PC-9 (cell line): ENCODE results near the gene ZNF777. TPM values are rescaled to one million over a fixed set of nuclear protein-coding genes. Genes with fewer than 3 reads are reported as not detected.

ENCODE experiments used
- BruUV-seq: library from RNA; stranded (reverse); fragments of 400-500 nt; replicated peaks from 2 replicates; lab custom pipeline; 2021; lab: Mats Ljungman, UMichigan
- CTCF ChIA-PET: fragments of 300-600 bp; sonication (Branson Sonifier 250); formaldehyde crosslinking; loops from one replicate; lab custom pipeline; 2022; ENCODE audit warnings: antibody characterized with exemption; lab: Charles Lee
- POLR2A ChIA-PET: fragments of 300-600 bp; sonication (Branson Sonifier 250); formaldehyde crosslinking; loops from one replicate; lab custom pipeline; 2022; ENCODE audit warnings: antibody characterized with exemption; ENCODE audit not compliant: unreplicated experiment; lab: Charles Lee
- DNase-seq, 2 experiments: peaks; one replicate each; pipeline versions ENCODE4 v3.0.0 to v3.0.0-alpha.2; 2015 to 2022; ENCODE audit warnings: mixed read lengths in 1 of 2
- H2AFZ ChIP-seq: fragments of 200-600 bp; sonication (generic); 2 replicates; pipeline ENCODE4 v1.8.1; 2017; ENCODE audit warnings: antibody characterized with exemption
- H3F3A ChIP-seq: fragments of 200-600 bp; sonication (generic); 2 replicates; pipeline ENCODE4 v1.8.1; 2017; ENCODE audit warnings: antibody characterized with exemption, mild to moderate bottlenecking, low read depth; ENCODE audit not compliant: insufficient read depth
- H3K27ac ChIP-seq: fragments of 200-600 bp; sonication (generic); 2 replicates; pipeline ENCODE4 v1.6.1; 2016; ENCODE audit warnings: mixed run types
- H3K27me3 ChIP-seq: fragments of 200-600 bp; sonication (generic); 2 replicates; pipeline ENCODE4 v1.6.1; 2016; ENCODE audit warnings: low read depth, mixed run types; ENCODE audit not compliant: insufficient read depth
- H3K36me3 ChIP-seq: fragments of 200-600 bp; sonication (generic); 2 replicates; pipeline ENCODE4 v1.6.1; 2016; ENCODE audit warnings: low read depth, mixed run types
- H3K4me1 ChIP-seq: fragments of 200-600 bp; sonication (generic); replicated peaks from 2 replicates; pipeline ENCODE4 v1.6.1; 2016; ENCODE audit warnings: mixed run types; ENCODE audit not compliant: insufficient read depth
- H3K4me2 ChIP-seq: fragments of 200-600 bp; sonication (generic); 2 replicates; pipeline ENCODE4 v1.6.1; 2017; ENCODE audit warnings: mixed run types
- H3K4me3 ChIP-seq: fragments of 200-600 bp; sonication (generic); 2 replicates; pipeline ENCODE4 v1.6.1; 2016; ENCODE audit warnings: mixed run types
- H3K79me2 ChIP-seq: fragments of 200-600 bp; sonication (generic); 2 replicates; pipeline ENCODE4 v1.6.1; 2017; ENCODE audit warnings: low read depth, mixed run types
- H3K9me2 ChIP-seq: fragments of 200-600 bp; sonication (generic); 2 replicates; pipeline ENCODE4 v1.8.1; 2017; ENCODE audit warnings: mild to moderate bottlenecking; ENCODE audit not compliant: insufficient read depth
- H3K9me3 ChIP-seq: fragments of 200-600 bp; sonication (generic); 2 replicates; pipeline ENCODE4 v1.8.1; 2016; ENCODE audit warnings: low read depth; ENCODE audit not compliant: insufficient read depth
- H4K20me1 ChIP-seq: fragments of 200-600 bp; sonication (generic); 2 replicates; pipeline ENCODE4 v1.8.1; 2017; ENCODE audit not compliant: insufficient read depth
- CTCF ChIP-seq: fragments of 200-600 bp; sonication (generic); conservative IDR thresholded peaks from 2 replicates; pipeline ENCODE4 v1.6.1; 2017; ENCODE audit warnings: mixed run types, antibody characterized with exemption, mild to moderate bottlenecking, moderate library complexity
- EZH2 ChIP-seq: fragments of 200-600 bp; sonication (generic); IDR thresholded peaks from 2 replicates; pipeline ENCODE4 v1.8.0; 2017; ENCODE audit warnings: antibody characterized with exemption, low read depth
- intact Hi-C: fragments of 100-400 bp; cut with micrococcal nuclease; formaldehyde crosslinking; loops from one replicate; pipeline ENCODE4 v1.10.0; 2022; ENCODE audit not compliant: unreplicated experiment
- total RNA-seq: library from RNA; stranded (reverse); gene quantifications from 2 replicates; pipeline ENCODE4 v1.2.3, GENCODE V29; 2021

ZNF777 gene
- total RNA-seq, 1 experiment from 2014 or later: 13.3 TPM

GRCh38 chr7:149473251-149473650 is 12.4 kb upstream of the ZNF777 start:
- no peaks in the 10 kb centered on the region for H4K20me1 ChIP-seq
- no peak overlapping the region for H3K27ac ChIP-seq
- H3K4me3 ChIP-seq: no peak overlapping the region
- no peaks in the 10 kb centered on the region for H3K9me3 ChIP-seq
- H2AFZ ChIP-seq: no peak overlapping the region
- no peaks in the 10 kb centered on the region for H3K27me3 ChIP-seq
- intact Hi-C loops: no loop called here
- no peak for TF ChIP-seq CTCF
- H3K36me3 ChIP-seq: no peaks in the 10 kb centered on the region
- no peak for DNase-seq
- no peaks in the 10 kb centered on the region for H3K9me2 ChIP-seq
- ChIA-PET CTCF (no interaction called here), POLR2A (no interaction called here)
- no peaks in the 10 kb centered on the region for H3K4me1 ChIP-seq
- no peaks in the 10 kb centered on the region for H3K79me2 ChIP-seq
- no peaks in the 10 kb centered on the region for H3F3A ChIP-seq
- no peak overlapping the region for H3K4me2 ChIP-seq
- no TSS peak for BruUV-seq

GRCh38 chr7:149471289-149471953 is 10.6 kb upstream of the ZNF777 start:
- Histone ChIP-seq H3K27me3 (no peaks in the 10 kb centered on the region), H4K20me1 (no peaks in the 10 kb centered on the region), H3K4me3 (no peak overlapping the region), H3K4me1 (no peaks in the 10 kb centered on the region), H3K9me3 (no peaks in the 10 kb centered on the region), H3K4me2 (no peak overlapping the region), H3K36me3 (no peaks in the 10 kb centered on the region), H2AFZ (no peak overlapping the region), H3F3A (no peaks in the 10 kb centered on the region; the same call in 1 of the 2 replicates), H3K79me2 (no peaks in the 10 kb centered on the region), H3K27ac (no peak overlapping the region), H3K9me2 (no peaks in the 10 kb centered on the region)
- POLR2A ChIA-PET: no interaction called here
- TF ChIP-seq CTCF: no peak
- TF ChIP-seq EZH2: no peak
- intact Hi-C loops: no loop called here
- no peak for DNase-seq
- CTCF ChIA-PET: no interaction called here
- BruUV-seq: no TSS peak

GRCh38 chr7:149469806-149470205 is 8.9 kb upstream of the ZNF777 start:
- BruUV-seq: no TSS peak
- POLR2A ChIA-PET: no interaction called here

More at GRCh38 chr7:149469806-149470205, 8.9 kb upstream of the ZNF777 start:
- CTCF ChIA-PET: no interaction called here
- no peaks in the 10 kb centered on the region for H3K79me2 ChIP-seq
- H3K27ac ChIP-seq: no peak overlapping the region
- no peaks in the 10 kb centered on the region for H3K27me3 ChIP-seq
- no peaks in the 10 kb centered on the region for H3K4me1 ChIP-seq
- H3K4me2 ChIP-seq: no peak overlapping the region
- no peak for DNase-seq
- no peaks in the 10 kb centered on the region; the same call in 1 of the 2 replicates for H3F3A ChIP-seq
- no peaks in the 10 kb centered on the region for H3K36me3 ChIP-seq
- H3K9me2 ChIP-seq: no peaks in the 10 kb centered on the region
- no peak for TF ChIP-seq EZH2
- no peak for TF ChIP-seq CTCF
- peaks cover 5% of the 10 kb centered on the region; the same call in 1 of the 2 replicates for H3K9me3 ChIP-seq
- no peaks in the 10 kb centered on the region for H4K20me1 ChIP-seq
- no peak overlapping the region for H2AFZ ChIP-seq
- intact Hi-C loops: no loop called here
- no peak overlapping the region for H3K4me3 ChIP-seq
